Esophagus muscularis mucosa (tissue), 4 donors: ENCODE data around the gene CLDN16. TPM values are rescaled to one million over a fixed set of nuclear protein-coding genes. Genes with fewer than 3 reads are reported as not detected.
A peak's percentile ranks its signal among the peaks of the same experiment; 100 is the strongest.

Experiments
- DNase-seq: peaks from one replicate; pipeline ENCODE4 v3.0.0-alpha.2; 2017; ENCODE audit errors: extremely low spot score
- H3K27ac ChIP-seq, 4 donors: fragments of 200-600 bp; sonication (generic); replicated peaks in 1 of 4; 1 replicate in 3 of 4; 2 replicates in 1 of 4; pipeline ENCODE4 v1.5.1; 2016 to 2019; ENCODE audit warnings: mild to moderate bottlenecking in 1 of 4
- H3K27me3 ChIP-seq, 4 donors: fragments of 200-600 bp; sonication (generic); one replicate each; pipeline versions ENCODE4 v1.5.1 to v1.6.0; 2016 to 2019
- H3K36me3 ChIP-seq, 4 donors: fragments of 200-600 bp; sonication (generic); one replicate each; pipeline ENCODE4 v1.5.1; 2016 to 2019
- H3K4me1 ChIP-seq, 4 donors: fragments of 200-600 bp; sonication (generic); one replicate each; pipeline ENCODE4 v1.5.1; 2016 to 2019
- H3K4me3 ChIP-seq, 4 donors: fragments of 200-600 bp; sonication (generic); 1 replicate in 2 of 4; 2 replicates in 2 of 4; pipeline ENCODE4 v1.5.1; 2016 to 2019; ENCODE audit warnings: mild to moderate bottlenecking in 4 of 4, moderate library complexity in 1 of 4
- H3K9me3 ChIP-seq, 4 donors: fragments of 200-600 bp; sonication (generic); 1 replicate in 3 of 4; 2 replicates in 1 of 4; pipeline ENCODE4 v1.5.1; 2016 to 2019
- EP300 ChIP-seq: sonication (generic); formaldehyde crosslinking; IDR thresholded peaks from one replicate; pipeline ENCODE4 v1.6.1; 2017; ENCODE audit warnings: antibody characterized with exemption
- POLR2A ChIP-seq: fragments of 450-650 bp; IDR thresholded peaks from one replicate; pipeline ENCODE4 v1.6.1; 2017; ENCODE audit warnings: antibody characterized with exemption, moderate library complexity, mild to moderate bottlenecking, low read depth
- POLR2AphosphoS5 ChIP-seq, 2 donors: sonication (generic); formaldehyde crosslinking; IDR thresholded peaks; one replicate each; pipeline ENCODE4 v1.6.1; 2017; ENCODE audit warnings: antibody characterized with exemption in 2 of 2
- WGBS: methylation state at CpG from one replicate; pipeline ENCODE4 v1.1.5; 2018; 5-methylcytosine and 5-hydroxymethylcytosine counted together
- intact Hi-C: fragments of 100-400 bp; cut with DNase I; formaldehyde crosslinking; loops from one replicate; pipeline ENCODE4 v1.15.1; 2023
- total RNA-seq, 4 donors: library from RNA; depleted of rRNA; stranded (reverse); fragments of >200 nt; gene quantifications; one replicate each; pipeline versions ENCODE4 v1.1.0 to v1.2.1, GENCODE V29; 2016
- TF ChIP-seq, protein P1 (sequence below), 3 experiments: fragments of 200-600 bp in 2 of 3; fragments of 450-650 bp in 1 of 3; sonication (generic) in 2 of 3; IDR thresholded peaks; one replicate each; pipeline ENCODE4 v1.5.1; 2017 to 2019; ENCODE audit warnings: antibody characterized with exemption in 3 of 3, mild to moderate bottlenecking in 2 of 3, moderate library complexity in 1 of 3

The CLDN16 gene
- total RNA-seq, 4 donors from 2014 or later = not detected

- H3K36me3 ChIP-seq = no peaks in the 10 kb centered on the region
- no peak overlapping the region for H3K4me3 ChIP-seq
- no peak for TF ChIP-seq POLR2AphosphoS5 (IDR thresholded peaks at IDR 0.05)
- TF ChIP-seq POLR2A = no peak
- TF ChIP-seq, protein P1, sequence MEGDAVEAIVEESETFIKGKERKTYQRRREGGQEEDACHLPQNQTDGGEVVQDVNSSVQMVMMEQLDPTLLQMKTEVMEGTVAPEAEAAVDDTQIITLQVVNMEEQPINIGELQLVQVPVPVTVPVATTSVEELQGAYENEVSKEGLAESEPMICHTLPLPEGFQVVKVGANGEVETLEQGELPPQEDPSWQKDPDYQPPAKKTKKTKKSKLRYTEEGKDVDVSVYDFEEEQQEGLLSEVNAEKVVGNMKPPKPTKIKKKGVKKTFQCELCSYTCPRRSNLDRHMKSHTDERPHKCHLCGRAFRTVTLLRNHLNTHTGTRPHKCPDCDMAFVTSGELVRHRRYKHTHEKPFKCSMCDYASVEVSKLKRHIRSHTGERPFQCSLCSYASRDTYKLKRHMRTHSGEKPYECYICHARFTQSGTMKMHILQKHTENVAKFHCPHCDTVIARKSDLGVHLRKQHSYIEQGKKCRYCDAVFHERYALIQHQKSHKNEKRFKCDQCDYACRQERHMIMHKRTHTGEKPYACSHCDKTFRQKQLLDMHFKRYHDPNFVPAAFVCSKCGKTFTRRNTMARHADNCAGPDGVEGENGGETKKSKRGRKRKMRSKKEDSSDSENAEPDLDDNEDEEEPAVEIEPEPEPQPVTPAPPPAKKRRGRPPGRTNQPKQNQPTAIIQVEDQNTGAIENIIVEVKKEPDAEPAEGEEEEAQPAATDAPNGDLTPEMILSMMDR (IDR thresholded peaks at IDR 0.05) = peak; percentile 50 to 67 (median 66)
- no peak for TF ChIP-seq EP300
- DNase-seq = no peak
- no peak overlapping the region for H3K27ac ChIP-seq
- intact Hi-C loops = loop anchor here (10.0 kb wide), 3 partner anchors 100 to 460 kb away; partner anchors contain the start of gene CLDN1
- no peaks in the 10 kb centered on the region for H3K9me3 ChIP-seq
- H3K4me1 ChIP-seq = no peaks in the 10 kb centered on the region
- H3K27me3 ChIP-seq = no peaks in the 10 kb centered on the region
- 40% methylated on average over 16 of the region's 16 CpGs for WGBS
Observed at GRCh38 chr3:190424478-190425439, 36.8 kb downstream of the CLDN16 start.

- Histone ChIP-seq H3K4me3 (no peak overlapping the region), H3K36me3 (no peaks in the 10 kb centered on the region), H3K27me3 (no peaks in the 10 kb centered on the region), H3K27ac (no peak overlapping the region), H3K4me1 (no peaks in the 10 kb centered on the region), H3K9me3 (no peaks in the 10 kb centered on the region)
- TF ChIP-seq EP300 = no peak
- DNase-seq = no peak
- intact Hi-C loops = loop anchor here (10.0 kb wide), 3 partner anchors 101 to 461 kb away; partner anchors contain the start of gene CLDN1
- WGBS = 91% methylated on average over 1 of the region's 1 CpG
Observed at GRCh38 chr3:190425833-190426232, 37.9 kb downstream of the CLDN16 start.

DNA sequence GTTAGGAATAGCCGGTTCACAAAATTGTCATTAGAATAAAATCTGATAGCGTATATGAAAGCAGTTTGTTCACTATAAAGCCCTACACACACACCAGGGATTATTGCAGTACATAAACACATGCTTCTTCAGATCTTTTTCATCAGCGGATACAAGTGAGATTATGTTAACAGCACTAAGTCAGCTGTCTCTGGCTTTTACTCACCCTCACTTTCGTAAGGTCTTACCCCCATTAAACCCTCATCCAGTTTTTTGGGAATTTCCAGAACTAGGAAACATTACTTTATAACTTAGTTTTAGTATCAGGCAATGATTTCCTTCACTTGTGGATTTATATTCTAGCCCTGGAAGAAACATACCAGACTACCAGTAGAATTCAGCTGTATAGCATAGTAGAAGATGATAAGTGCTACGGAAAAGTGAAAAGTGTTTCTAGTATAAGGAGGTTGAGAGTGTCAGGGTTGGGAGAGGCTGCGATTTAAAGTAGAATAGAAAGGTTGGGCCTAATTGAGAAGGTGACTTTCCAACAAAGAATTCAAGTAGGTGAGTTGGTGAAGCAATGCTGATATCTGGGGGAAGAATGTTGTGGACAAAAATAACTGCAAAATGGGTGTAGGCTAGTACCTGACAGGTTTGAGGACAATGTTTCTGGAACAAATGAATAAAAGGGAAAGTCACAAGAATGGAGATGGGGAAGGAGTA is 39.0 kb downstream of the CLDN16 start:
- Histone ChIP-seq H3K27me3 (no peaks in the 10 kb centered on the region), H3K4me3 (no peak overlapping the region), H3K4me1 (no peaks in the 10 kb centered on the region), H3K36me3 (no peaks in the 10 kb centered on the region), H3K27ac (no peak overlapping the region), H3K9me3 (no peaks in the 10 kb centered on the region)
- DNase-seq = no peak
- intact Hi-C loops = loop anchor here (10.0 kb wide), 3 partner anchors 102 to 462 kb away; partner anchors contain the start of gene CLDN1
- WGBS = 67% methylated on average over 6 of the region's 6 CpGs
- TF ChIP-seq, protein P1 (IDR thresholded peaks at IDR 0.05) = no peak

GRCh38 chr3:190429681-190430080 is 41.7 kb downstream of the CLDN16 start:
- TF ChIP-seq, protein P1 (IDR thresholded peaks at IDR 0.05) = no peak
- TF ChIP-seq POLR2A = no peak
- no peak for TF ChIP-seq EP300
- no peak for TF ChIP-seq POLR2AphosphoS5 (IDR thresholded peaks at IDR 0.05)
- Histone ChIP-seq H3K27ac (no peak overlapping the region), H3K4me1 (no peaks in the 10 kb centered on the region), H3K4me3 (no peak overlapping the region), H3K36me3 (no peaks in the 10 kb centered on the region), H3K9me3 (no peaks in the 10 kb centered on the region), H3K27me3 (no peaks in the 10 kb centered on the region)
- DNase-seq = no peak
- 81% methylated on average over 2 of the region's 2 CpGs for WGBS
- intact Hi-C loops = loop anchor here (10.0 kb wide), 3 partner anchors 105 to 465 kb away; partner anchors contain the start of gene CLDN1

GRCh38 chr3:190430906-190431305 is 42.9 kb downstream of the CLDN16 start:
- WGBS = 81% methylated on average over 2 of the region's 2 CpGs

More at GRCh38 chr3:190430906-190431305, 42.9 kb downstream of the CLDN16 start:
- TF ChIP-seq POLR2AphosphoS5 (IDR thresholded peaks at IDR 0.05) (no peak), POLR2A (no peak), EP300 (no peak)
- TF ChIP-seq, protein P1 (IDR thresholded peaks at IDR 0.05) = no peak
- H3K27me3 ChIP-seq = no peaks in the 10 kb centered on the region
- intact Hi-C loops = no loop called here
- H3K4me1 ChIP-seq = no peaks in the 10 kb centered on the region
- no peak for DNase-seq
- no peak overlapping the region for H3K27ac ChIP-seq
- H3K9me3 ChIP-seq = no peaks in the 10 kb centered on the region
- no peaks in the 10 kb centered on the region for H3K36me3 ChIP-seq
- no peak overlapping the region for H3K4me3 ChIP-seq
